ENCODE data around the gene SEMA4D.
A peak's percentile ranks its signal among the peaks of the same experiment; 100 is the strongest.

The SEMA4D gene

DNA sequence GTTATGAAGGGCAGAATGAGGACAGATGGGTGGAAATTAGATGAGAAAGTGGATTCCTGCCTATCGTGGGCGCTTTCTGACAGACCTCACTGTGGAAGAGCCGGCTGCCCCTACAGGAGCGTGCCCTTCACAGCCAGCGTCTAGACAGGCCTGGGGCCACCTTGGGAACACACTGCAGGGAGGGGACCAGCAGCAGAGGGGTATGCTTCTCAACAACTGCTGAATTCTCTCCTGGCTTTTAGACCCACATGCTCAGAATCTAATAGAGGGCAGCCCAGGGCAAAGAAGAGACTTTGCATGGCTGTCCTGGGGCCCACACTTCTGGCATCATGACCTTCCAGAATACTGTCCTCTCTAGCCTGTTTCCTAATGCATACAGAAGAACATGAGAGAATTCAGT is 2.1 kb upstream of the SEMA4D start:
- no peak for DNase-seq (ENCODE audit: extremely low spot score)
- TF ChIP-seq CTCF (IDR thresholded peaks at IDR 0.05; ENCODE audit: control extremely low read depth, extremely low read depth, low read depth, missing control alignments), result no peak
- CTCF ChIA-PET, result interaction anchor here (1.5 to 2.1 kb wide), 3 partner anchors 23 to 49 kb away, joined by 3 to 7 read pairs (median 6); no protein-coding TSS in a partner anchor
- POLR2A ChIA-PET, result no interaction called here

DNA sequence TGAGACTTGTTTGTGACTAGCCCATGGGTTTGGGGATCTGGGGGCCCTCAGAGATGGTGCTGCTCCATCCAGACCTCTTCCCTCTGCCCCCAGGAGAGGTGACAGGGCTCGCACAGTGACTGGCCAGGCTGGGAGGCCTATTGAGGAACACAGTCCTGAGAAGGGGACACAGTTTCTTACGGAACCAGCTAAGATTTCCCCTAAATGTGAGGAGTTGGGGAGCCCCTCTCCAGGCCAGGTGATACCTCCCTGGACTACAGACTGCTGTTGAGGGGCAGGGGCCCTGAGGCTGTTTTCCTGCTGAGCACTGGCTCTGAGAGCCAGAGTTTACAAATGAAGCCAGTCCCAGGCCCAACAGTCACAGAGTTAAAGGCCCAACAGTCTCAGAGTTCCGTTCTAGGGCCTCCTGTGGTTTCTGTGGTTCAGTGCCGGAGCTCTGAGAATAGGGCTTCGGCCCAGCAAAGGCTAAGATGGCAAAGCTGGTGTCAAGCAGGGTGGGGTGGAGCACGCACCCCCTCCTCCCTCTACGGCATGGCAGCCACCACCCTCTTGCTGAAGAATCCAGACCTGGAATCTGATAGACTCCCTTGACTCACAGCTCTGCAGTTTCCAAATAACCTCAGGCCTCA is 1.1 kb upstream of the SEMA4D start:
- no peak for TF ChIP-seq CTCF (IDR thresholded peaks at IDR 0.05; ENCODE audit: control extremely low read depth, extremely low read depth, low read depth, missing control alignments)
- DNase-seq (ENCODE audit: extremely low spot score), result no peak
- ChIA-PET POLR2A (interaction anchor here (0.6 kb wide), 1 partner anchor 89 kb away, joined by 4 read pairs; no protein-coding TSS in a partner anchor), CTCF (interaction anchor here (0.7 to 2.1 kb wide), 5 partner anchors 21 to 73 kb away, joined by 3 to 7 read pairs (median 3); no protein-coding TSS in a partner anchor)

DNA sequence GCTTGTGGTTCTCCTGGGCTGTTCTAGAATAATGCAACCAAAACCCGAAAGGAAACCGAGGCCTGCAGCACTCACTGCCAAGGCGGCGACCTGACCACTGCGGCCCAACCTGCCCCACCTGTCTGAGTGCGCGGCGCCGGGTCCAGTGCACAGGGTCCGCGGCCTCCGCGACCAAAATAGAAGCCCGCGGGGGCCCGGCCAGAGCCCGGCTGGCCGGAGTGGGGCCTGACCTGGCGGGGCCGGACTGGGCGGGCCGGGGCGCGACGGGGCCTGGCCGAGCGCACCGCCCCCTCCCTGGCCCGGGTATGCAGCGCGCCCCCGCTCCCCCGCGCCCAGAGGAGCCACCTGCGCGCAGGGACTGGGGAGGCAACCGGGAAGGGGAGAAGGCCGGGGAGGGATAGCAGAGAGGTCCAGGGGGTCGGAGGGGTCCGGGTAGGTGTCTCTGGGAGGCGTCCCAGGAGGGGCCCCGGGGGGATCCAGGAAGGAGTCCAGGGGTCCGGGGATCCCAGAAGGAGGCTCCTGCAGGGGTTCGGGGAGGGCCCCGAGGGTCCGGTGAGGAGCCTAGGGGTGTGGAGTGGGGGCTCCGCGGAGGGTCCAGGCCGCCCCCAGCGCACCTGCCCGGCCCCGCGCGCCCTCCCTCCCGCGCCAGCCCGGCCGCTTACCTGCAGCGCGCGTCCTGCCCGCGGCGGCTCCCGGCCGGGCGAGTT is 503 bp downstream of the SEMA4D start:
- TF ChIP-seq CTCF (IDR thresholded peaks at IDR 0.05; ENCODE audit: control extremely low read depth, extremely low read depth, low read depth, missing control alignments), result no peak
- peak; percentile 43 for DNase-seq (ENCODE audit: extremely low spot score)
- CTCF ChIA-PET, result interaction anchor here (2.5 kb wide), 1 partner anchor 51 kb away, joined by 12 read pairs; no protein-coding TSS in a partner anchor
- POLR2A ChIA-PET, result no interaction called here

GRCh38 chr9:89496645-89497256 is 1.2 kb downstream of the SEMA4D start:
- CTCF ChIA-PET, result interaction anchor here (2.5 kb wide), 1 partner anchor 52 kb away, joined by 12 read pairs; no protein-coding TSS in a partner anchor
- no peak for TF ChIP-seq CTCF (IDR thresholded peaks at IDR 0.05; ENCODE audit: control extremely low read depth, extremely low read depth, low read depth, missing control alignments)
- peak; percentile 45 for DNase-seq (ENCODE audit: extremely low spot score)
- POLR2A ChIA-PET, result no interaction called here

DNA sequence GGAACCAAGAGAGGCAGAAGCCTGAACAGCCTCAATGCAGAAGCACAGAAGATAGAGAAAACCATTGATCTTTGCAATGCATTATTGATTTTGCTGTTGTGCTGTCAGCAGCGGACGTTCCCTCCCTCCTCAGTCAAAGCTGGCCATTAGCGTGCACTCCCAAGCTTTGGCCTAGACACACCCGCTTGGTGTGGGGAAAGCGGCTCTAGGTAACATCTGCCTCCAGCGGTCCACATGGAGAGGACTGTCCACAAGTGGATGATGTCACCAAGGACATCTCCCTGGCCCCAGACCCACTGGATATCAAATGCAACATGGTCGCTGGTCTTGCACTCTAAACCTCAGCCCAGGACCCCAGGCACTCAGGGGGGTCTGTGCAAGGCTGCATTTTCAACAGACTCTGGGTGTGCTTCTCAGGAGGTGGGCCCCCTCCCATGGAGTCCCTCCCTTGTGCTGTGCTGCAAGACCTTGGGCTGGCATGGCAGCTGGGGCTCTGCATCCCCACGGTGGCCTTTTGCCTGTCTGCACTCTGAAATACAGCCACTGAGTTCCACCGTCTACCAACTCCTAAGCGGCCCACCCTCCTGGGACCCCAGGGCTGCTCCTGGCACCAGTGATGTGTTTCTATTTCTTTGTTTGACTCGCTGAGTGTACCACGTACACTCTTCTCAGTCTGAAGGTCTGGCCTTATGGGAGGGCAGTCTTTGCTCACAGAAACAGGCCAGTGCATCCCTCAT is 1.9 kb downstream of the SEMA4D start:
- POLR2A ChIA-PET, result interaction anchor here (0.7 kb wide), 1 partner anchor 29 kb away, joined by 5 read pairs; no protein-coding TSS in a partner anchor

More for the DNA sequence above, 1.9 kb downstream of the SEMA4D start:
- no peak for DNase-seq (ENCODE audit: extremely low spot score)
- CTCF ChIA-PET, result interaction anchor here (0.7 to 2.5 kb wide), 4 partner anchors 22 to 85 kb away, joined by 3 to 12 read pairs (median 3); no protein-coding TSS in a partner anchor
- no peak for TF ChIP-seq CTCF (IDR thresholded peaks at IDR 0.05; ENCODE audit: control extremely low read depth, extremely low read depth, low read depth, missing control alignments)
